Mucosa of gallbladder (tissue), 1 donor: ENCODE measurements around the gene TNFRSF9. TPM values are rescaled to one million over a fixed set of nuclear protein-coding genes. Genes with fewer than 3 reads are reported as not detected.
"Not testable (repeated sequence)": the region's sequence is repeated elsewhere in the genome, so short reads cannot be mapped to it uniquely, and the experiment has no call there.

ENCODE experiments used
- DNase-seq: peaks from one replicate; pipeline ENCODE4 v3.0.0-alpha.2; 2020; ENCODE audit warnings: low spot score
- total RNA-seq: library from RNA; stranded (reverse); gene quantifications from one replicate; pipeline ENCODE4 v1.2.1, GENCODE V29; 2021
- donor health status: DM: no; HTN: no; CAD: no.

TNFRSF9 gene
- total RNA-seq, 1 donor from 2014 or later, result 0.35 TPM

DNA sequence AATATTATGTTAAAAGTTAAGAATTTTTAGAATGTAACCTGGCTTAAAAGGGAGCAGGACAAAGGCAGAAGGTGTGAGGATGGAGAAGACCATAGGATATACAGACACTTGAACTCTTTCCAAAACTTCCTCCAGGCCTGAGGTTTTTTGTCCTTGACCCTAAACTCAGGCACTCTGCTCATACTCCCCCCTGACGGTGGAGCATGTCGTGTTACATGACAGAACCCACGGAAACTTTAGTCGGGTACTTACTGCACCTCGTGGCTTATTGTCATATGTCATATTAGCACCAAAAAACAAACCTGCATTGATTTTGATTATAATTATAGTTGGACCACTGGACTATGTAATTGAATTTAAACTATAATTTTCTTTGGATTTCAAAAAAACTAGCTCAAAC is 20.8 kb downstream of the TNFRSF9 start:
- no peak for DNase-seq

GRCh38 chr1:7917971-7918370 is 22.7 kb downstream of the TNFRSF9 start:
- not testable (repeated sequence) for DNase-seq

DNA sequence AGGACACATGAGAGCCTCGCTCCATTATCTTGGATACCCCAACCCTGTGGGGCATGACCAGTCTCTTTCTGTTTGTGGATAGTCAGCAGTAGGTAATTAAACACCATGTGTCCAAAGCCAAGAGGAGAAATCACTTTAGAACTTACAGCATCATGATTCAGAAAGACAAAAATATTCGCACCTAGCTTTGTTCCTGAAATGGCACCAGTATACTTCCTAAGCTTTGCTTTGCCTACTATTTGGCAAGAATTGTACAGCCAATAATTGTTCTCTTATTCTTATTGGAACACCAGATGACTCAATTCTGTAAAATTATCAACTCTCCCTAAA is 24.2 kb downstream of the TNFRSF9 start:
- DNase-seq, result no peak

DNA sequence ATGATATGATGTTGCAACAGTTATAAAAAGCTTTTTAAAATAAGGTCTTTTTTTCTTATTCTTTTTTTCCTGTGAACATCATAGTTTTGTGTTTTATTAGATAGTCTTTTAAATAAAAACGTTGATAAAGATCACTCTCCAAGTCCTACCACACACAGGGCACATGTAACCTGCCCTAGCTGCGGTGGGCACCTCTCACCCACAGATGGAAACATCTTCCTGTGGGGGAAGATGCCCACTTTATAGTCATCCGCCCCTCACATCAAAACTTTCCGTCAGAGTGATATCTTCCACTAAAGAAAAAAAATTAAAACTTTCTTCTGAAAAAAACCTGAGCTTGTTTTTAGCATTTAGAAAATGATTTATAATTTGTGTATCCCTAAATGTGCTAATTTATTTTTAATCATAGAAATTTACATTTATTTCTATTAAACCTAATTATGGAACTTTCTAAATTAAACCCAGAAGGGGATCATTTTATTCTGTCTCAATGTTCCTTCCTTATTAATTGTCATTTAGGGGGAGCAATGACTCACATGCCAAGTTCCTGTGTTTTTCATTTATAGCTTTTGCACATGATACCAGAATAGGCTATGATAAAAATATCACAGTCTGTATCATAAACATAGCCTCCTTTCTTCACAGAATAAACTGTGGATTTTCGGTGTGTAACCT is 24.7 kb downstream of the TNFRSF9 start:
- DNase-seq, result no peak

DNA sequence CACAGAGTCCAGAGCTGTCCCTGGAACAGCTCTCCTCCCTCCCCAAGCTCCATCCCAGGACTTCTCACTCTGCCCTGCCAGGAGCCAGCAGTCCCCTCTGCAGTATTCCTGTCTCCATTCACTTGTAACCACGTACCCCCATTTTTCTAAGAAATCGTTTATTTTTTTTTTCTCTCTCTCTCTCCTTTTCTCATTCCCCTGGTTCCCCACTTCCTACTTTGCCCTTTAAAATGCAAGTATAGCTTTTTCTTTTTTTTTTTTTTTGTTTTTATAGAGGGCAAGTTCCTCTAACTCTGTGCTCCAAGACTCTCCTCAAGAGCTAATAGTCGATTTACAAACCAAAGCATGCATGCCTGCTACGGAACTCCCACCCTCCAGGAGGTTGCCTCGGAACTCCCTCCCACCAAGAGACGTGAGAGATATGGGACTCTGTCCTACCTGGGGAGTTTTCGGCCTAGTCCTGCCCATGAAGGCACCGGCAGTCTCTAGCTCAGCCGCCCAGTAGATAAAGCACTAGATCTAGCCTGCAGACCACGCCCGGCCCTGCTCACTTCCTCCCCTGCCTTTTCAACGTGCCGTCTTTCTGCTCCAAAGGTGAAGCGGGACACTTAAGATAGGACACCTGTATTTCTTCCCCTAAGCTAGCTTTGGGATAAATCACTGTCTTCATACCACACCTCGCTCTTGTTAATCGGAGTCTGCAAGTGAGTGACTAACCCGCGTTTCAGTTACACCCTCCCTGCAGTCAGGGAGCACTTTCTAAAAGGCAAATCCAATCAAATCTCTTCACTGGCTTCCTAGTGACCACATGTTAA is 27.7 kb downstream of the TNFRSF9 start:
- DNase-seq, result no peak

GRCh38 chr1:7912145-7912544 is 28.5 kb downstream of the TNFRSF9 start:
- DNase-seq, result no peak

GRCh38 chr1:7905262-7905661 is 35.4 kb downstream of the TNFRSF9 start:
- DNase-seq, result no peak

- peak; percentile 78 for DNase-seq
These were observed 38.1 kb downstream of the TNFRSF9 start for GRCh38 chr1:7902478-7903085.

DNA sequence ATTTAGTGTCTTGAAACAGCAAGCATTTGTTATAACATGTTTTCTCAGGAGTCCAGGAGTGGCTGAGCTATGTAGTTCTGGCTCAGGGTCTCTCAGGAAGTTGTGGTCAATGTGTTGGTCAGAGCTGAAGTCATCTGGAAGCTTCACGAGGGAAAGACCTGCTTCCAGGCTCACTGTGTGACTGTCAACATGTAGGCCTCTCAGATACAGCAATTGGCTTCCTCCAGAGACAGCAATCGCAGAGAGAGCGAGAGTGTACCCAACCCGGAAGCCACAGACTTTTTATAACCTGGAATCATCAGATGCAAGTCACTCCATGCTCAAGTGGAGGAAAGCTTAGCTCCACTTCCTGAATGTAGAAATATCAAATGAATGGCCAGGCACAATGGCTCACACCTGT is 40.9 kb downstream of the TNFRSF9 start:
- DNase-seq, result no peak

- no peak for DNase-seq
These were observed 41.7 kb downstream of the TNFRSF9 start for GRCh38 chr1:7898962-7899361.

- no peak for DNase-seq
These were observed 43.6 kb downstream of the TNFRSF9 start for GRCh38 chr1:7896994-7897393.

- no peak for DNase-seq
These were observed 47.0 kb downstream of the TNFRSF9 start for GRCh38 chr1:7893529-7894180.

DNA sequence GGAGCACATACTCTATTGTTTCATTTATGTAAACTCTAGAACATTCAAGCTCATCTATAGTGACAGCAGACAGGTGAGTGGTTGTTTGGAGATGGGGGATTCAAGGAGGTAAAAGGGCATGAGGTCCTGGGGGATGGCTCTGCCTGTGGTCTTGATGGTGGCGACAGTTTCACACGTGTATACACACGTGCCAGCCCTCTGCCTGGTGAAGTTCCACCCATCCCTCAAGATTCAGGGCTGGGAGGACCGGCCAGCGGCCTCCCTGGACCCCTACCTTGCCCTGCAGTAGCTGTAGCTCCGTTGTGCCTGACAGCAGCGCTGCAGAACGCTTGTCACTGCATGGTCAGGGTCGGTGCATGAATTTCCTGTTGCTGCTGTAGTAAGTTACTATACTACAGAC is 48.8 kb downstream of the TNFRSF9 start:
- no peak for DNase-seq

DNA sequence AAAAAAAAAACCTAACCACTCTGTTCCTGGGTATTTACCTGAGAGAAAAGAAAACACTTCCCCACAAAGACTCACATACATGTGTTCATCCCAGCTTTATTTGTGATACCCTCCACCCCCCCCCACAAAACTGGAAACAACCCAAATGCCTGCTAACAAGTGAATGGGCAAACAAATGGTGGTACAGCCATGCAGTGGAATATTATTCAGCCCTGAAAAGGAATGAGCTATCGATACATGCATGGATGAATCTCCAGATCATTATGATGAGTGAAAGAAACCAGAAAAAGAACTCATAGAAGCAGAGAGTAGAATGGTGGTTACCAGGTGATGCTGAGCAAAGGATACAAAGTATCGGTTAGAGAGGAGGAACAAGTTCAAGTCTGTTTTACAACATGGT is 49.8 kb downstream of the TNFRSF9 start:
- DNase-seq, result no peak

- DNase-seq, result no peak
These were observed 52.2 kb downstream of the TNFRSF9 start for GRCh38 chr1:7888248-7889081.

GRCh38 chr1:7886405-7886745 is 54.3 kb downstream of the TNFRSF9 start:
- no peak for DNase-seq

- peak; percentile 76 for DNase-seq
These were observed 54.9 kb downstream of the TNFRSF9 start for GRCh38 chr1:7885513-7886404.

- no peak for DNase-seq
These were observed 55.9 kb downstream of the TNFRSF9 start for GRCh38 chr1:7884757-7885156.

DNA sequence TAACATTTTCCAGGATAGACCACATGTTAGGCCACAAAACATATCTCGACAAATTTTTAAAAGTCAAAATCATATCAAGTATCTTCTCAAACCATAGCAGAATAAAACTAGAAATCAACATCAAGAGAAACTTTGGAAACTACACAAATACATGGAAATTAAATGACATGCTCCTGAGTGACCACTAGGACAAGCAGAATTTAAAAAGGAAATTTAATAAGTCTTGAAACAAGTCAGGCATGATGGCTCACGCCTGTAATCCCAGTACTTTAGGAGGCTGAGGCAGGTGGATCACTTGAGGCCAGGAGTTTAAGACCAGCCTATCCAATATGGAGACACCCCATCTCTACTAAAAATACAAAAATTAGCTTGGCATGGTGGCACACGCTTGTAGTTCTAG is 61.4 kb downstream of the TNFRSF9 start:
- no peak for DNase-seq

- no peak for DNase-seq
These were observed 62.6 kb downstream of the TNFRSF9 start for GRCh38 chr1:7878027-7878426.
